HS-27A (cell line): ENCODE data around the gene NFILZ.

Experiments used
- DNase-seq: peaks from one replicate; pipeline ENCODE4 v3.0.0-alpha.2; 2012; ENCODE audit warnings: low read depth, missing footprints

Gene NFILZ

GRCh38 chr19:8641908-8642547 is 11.6 kb downstream of the NFILZ start:
- DNase-seq = no peak

GRCh38 chr19:8642561-8642960 is 12.1 kb downstream of the NFILZ start:
- DNase-seq = no peak

GRCh38 chr19:8643860-8644653 is 13.6 kb downstream of the NFILZ start:
- DNase-seq = no peak

GRCh38 chr19:8648240-8648639 is 17.8 kb downstream of the NFILZ start:
- DNase-seq = no peak

- DNase-seq = no peak
These were observed 24.3 kb downstream of the NFILZ start for GRCh38 chr19:8654591-8655339.

- no peak for DNase-seq
These were observed 24.9 kb downstream of the NFILZ start for GRCh38 chr19:8655340-8655709.

GRCh38 chr19:8657869-8658268 is 27.4 kb downstream of the NFILZ start:
- DNase-seq = no peak

GRCh38 chr19:8659905-8660304 is 29.5 kb downstream of the NFILZ start:
- DNase-seq = no peak

- no peak for DNase-seq
These were observed 31.8 kb downstream of the NFILZ start for GRCh38 chr19:8662263-8662662.

- DNase-seq = no peak
These were observed 33.7 kb downstream of the NFILZ start for GRCh38 chr19:8663920-8664670.

GRCh38 chr19:8664671-8665057 is 34.2 kb downstream of the NFILZ start:
- no peak for DNase-seq

- no peak for DNase-seq
These were observed 35.2 kb downstream of the NFILZ start for GRCh38 chr19:8665468-8666213.

GRCh38 chr19:8666814-8667405 is 36.5 kb downstream of the NFILZ start:
- no peak for DNase-seq

- DNase-seq = no peak
These were observed 43.0 kb downstream of the NFILZ start for GRCh38 chr19:8673276-8673891.

- DNase-seq = no peak
These were observed 44.6 kb downstream of the NFILZ start for GRCh38 chr19:8675066-8675465.

GRCh38 chr19:8678244-8678807 is 47.9 kb downstream of the NFILZ start:
- DNase-seq = no peak
